HG03378 (cell line): ENCODE results near the gene CEP152.
"Not testable (repeated sequence)": the region's sequence is repeated elsewhere in the genome, so short reads cannot be mapped to it uniquely, and the experiment has no call there.

Experiments
- ATAC-seq: cut with Tn5 transposase; IDR thresholded peaks from one replicate; pipeline ENCODE4 v1.9.1; 2021; ENCODE audit warnings: mild to moderate bottlenecking, moderate library complexity; ENCODE audit not compliant: unreplicated experiment

The CEP152 gene

GRCh38 chr15:48810414-48811324, at the start of gene CEP152:
Gene CEP152, minus strand, starts transcription at chr15:48811069. Its CDS starts 5,420 bp downstream, at chr15:48805649.
- ATAC-seq, result peak; percentile 99

GRCh38 chr15:48859426-48859825, 48.6 kb upstream of the CEP152 start:
- no peak for ATAC-seq

- no peak for ATAC-seq
These were observed 47.5 kb upstream of the CEP152 start for GRCh38 chr15:48858401-48858800.

- no peak for ATAC-seq
These were observed 46.1 kb upstream of the CEP152 start for GRCh38 chr15:48856942-48857341.

- ATAC-seq, result no peak
These were observed 44.9 kb upstream of the CEP152 start for GRCh38 chr15:48855501-48856440.

GRCh38 chr15:48854434-48854833, 43.6 kb upstream of the CEP152 start:
- not testable (repeated sequence) for ATAC-seq

- ATAC-seq, result no peak
These were observed 41.1 kb upstream of the CEP152 start for GRCh38 chr15:48851956-48852355.

GRCh38 chr15:48850648-48851047, 39.8 kb upstream of the CEP152 start:
- ATAC-seq, result no peak

GRCh38 chr15:48845123-48845522, 34.3 kb upstream of the CEP152 start:
- ATAC-seq, result no peak

- no peak for ATAC-seq
These were observed 31.6 kb upstream of the CEP152 start for GRCh38 chr15:48842501-48842900.

GRCh38 chr15:48834756-48835155, 23.9 kb upstream of the CEP152 start:
- ATAC-seq, result no peak

- no peak for ATAC-seq
These were observed 22.8 kb upstream of the CEP152 start for GRCh38 chr15:48833526-48834239.

- ATAC-seq, result no peak
These were observed 21.8 kb upstream of the CEP152 start for GRCh38 chr15:48832648-48833047.

- ATAC-seq, result no peak
These were observed 18.0 kb upstream of the CEP152 start for GRCh38 chr15:48828906-48829305.

- no peak for ATAC-seq
These were observed 17.6 kb upstream of the CEP152 start for GRCh38 chr15:48828471-48828870.

GRCh38 chr15:48825075-48825474, 14.2 kb upstream of the CEP152 start:
- no peak for ATAC-seq

- ATAC-seq, result no peak
These were observed 12.8 kb upstream of the CEP152 start for GRCh38 chr15:48823706-48824105.

- ATAC-seq, result no peak
These were observed 12.4 kb upstream of the CEP152 start for GRCh38 chr15:48823237-48823636.

- no peak for ATAC-seq
These were observed 3.4 kb upstream of the CEP152 start for GRCh38 chr15:48814286-48814685.

GRCh38 chr15:48811325-48811958, 573 bp upstream of the CEP152 start:
- no peak for ATAC-seq
